NCI-H1417 treated with DMSO at 0.1 percent for 48 hours (cell line): ENCODE data around the gene ATPAF1.
"Not testable (repeated sequence)": the region's sequence is repeated elsewhere in the genome, so short reads cannot be mapped to it uniquely, and the experiment has no call there.

Experiments
- DNase-seq: peaks from one replicate; lab custom pipeline; 2025; lab: John Stamatoyannopoulos, UW

Gene ATPAF1

GRCh38 chr1:46681333-46682034, 13.3 kb upstream of the ATPAF1 start:
- DNase-seq = no peak

- no peak for DNase-seq
Observed at GRCh38 chr1:46679789-46680573, 11.8 kb upstream of the ATPAF1 start.

DNA sequence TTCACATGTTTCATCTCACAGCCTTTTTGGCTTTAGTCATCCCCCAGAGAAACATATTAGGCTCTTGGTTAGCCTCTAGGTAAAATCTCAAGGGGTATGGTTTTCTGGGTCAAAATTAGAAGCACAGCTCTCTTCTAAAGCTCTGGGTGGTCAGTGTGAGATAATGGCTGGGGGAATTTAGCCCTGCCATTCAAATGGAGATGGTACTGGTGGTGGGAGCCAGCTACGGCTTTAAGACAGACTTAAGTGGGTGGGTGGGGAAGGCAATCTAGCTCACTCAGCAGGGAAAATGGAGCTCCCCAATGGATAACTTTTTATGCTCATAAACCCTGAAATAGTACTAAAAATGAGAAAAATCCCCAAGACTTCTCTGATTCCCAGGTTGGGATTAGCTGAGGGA, 9.2 kb upstream of the ATPAF1 start:
- no peak for DNase-seq

- DNase-seq = no peak
Observed at GRCh38 chr1:46676531-46676930, 8.4 kb upstream of the ATPAF1 start.

- no peak for DNase-seq
Observed at GRCh38 chr1:46675549-46676314, 7.6 kb upstream of the ATPAF1 start.

DNA sequence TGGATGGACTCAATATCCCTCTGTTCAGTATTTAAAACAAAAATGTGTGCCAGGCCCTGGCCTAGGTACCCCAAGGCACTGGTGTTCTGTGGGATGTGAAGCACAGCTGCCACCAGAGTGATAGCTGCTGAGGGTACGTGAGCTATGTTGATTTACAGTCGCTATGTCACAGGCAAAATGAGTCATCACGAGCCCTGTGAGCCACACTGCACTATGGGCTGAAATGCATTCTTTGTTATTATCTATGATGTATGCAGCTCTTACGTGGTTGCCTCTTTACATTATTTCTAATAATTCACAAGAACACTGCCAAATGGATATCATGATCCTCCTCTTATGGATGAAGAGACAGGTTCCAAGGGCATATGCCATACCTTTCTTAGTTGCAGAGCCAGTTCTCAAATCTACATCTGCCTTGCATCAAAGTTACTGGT, 5.6 kb upstream of the ATPAF1 start:
- no peak for DNase-seq

DNA sequence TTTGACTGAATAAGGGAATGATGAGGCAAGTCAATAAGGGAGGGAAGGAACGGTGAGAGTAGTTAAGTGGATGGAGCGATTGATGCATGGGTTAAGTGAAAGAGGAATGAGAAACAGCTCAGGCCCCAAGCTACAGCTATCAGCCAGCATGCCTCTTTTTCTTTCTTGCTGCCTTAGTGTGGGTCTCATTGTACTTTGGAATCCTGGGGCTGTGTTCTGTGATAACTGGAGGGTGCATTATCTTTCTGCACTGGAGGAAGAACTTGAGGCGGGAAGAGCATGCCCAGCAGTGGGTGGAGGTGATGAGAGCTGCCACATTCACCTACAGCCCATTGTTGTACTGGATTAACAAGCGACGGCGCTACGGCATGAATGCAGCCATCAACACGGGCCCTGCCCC, 4.5 kb upstream of the ATPAF1 start:
- no peak for DNase-seq

- DNase-seq = no peak
Observed at GRCh38 chr1:46671554-46671953, 3.4 kb upstream of the ATPAF1 start, which contains the start of gene TEX38. TEX38 (plus strand) TSS chr1:46671854; CDS start chr1:46671935, 81 bp downstream.

- DNase-seq = no peak
Observed at GRCh38 chr1:46670134-46670533, 2.0 kb upstream of the ATPAF1 start.

- DNase-seq = no peak
Observed at GRCh38 chr1:46665983-46666382, 2.2 kb downstream of the ATPAF1 start.

- DNase-seq = not testable (repeated sequence)
Observed at GRCh38 chr1:46662919-46663318, 5.2 kb downstream of the ATPAF1 start.

DNA sequence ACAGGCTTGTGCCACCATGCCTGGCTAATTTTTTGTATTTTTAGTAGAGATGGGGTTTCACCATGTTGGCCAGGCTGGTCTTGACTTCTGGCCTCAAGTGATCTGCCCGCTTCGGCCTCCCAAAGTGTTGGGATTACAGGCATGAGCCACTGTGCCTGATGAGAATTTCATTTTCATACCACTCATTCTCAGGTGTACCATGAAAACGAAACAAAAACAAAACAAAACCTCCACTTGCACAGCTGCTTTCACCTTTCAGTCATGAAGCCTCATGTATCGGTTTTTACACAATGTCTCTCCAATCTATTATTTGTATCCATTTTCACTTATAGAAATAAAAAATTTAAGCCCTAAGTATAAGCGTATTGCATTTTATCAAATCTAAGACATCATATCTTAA, 8.0 kb downstream of the ATPAF1 start:
- DNase-seq = not testable (repeated sequence)

GRCh38 chr1:46659307-46659870, 8.8 kb downstream of the ATPAF1 start:
- no peak for DNase-seq

GRCh38 chr1:46657775-46658174, 10.4 kb downstream of the ATPAF1 start:
- DNase-seq = no peak

- no peak for DNase-seq
Observed at GRCh38 chr1:46656643-46657042, 11.5 kb downstream of the ATPAF1 start.

GRCh38 chr1:46655848-46656247, 12.3 kb downstream of the ATPAF1 start:
- no peak for DNase-seq

DNA sequence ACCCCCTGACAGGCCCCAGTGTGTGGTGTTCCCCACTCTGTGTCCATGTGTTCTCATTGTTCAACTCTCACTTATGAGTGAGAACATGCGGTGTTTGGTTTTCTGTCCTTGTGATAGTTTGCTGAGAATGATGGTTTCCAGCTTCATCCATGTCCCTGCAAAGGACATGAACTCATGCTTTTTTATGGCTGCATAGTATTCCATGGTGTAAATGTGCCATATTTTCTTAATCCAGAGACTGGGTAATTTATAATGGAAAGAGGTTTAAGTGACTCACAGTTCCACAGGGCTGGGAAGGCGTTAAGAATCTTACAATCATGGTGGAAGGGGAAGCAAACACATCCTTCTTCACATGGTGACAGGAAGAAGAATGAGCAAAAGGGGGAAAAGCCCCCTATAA, 13.5 kb downstream of the ATPAF1 start:
- not testable (repeated sequence) for DNase-seq

GRCh38 chr1:46654012-46654411, 14.2 kb downstream of the ATPAF1 start:
- DNase-seq = no peak

DNA sequence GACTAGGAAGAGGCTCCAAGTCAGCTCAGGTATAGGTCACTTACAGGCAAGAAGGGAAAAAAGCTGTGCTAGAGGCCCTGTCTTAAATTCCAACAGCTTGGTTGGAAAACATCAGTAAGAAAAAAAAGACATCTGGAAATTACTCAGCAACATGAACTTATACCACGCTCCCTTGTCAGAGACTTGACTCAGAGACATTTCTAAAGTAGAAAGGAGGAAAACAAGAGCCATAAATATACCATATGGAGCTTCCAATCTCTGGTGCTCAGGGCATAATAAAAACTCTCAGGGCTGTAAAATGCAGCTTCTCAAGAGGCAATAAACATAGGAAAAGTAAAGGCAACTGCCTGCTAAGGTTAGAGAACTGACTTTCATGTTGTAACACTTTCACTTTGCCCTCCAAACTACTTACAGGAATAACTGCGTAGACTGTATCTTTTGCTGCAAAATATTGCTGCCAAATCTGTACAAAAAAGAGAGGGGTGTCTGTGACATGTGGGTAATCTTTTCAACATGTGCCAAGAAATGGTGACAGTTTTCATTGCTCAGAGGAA, 14.7 kb downstream of the ATPAF1 start:
- no peak for DNase-seq

DNA sequence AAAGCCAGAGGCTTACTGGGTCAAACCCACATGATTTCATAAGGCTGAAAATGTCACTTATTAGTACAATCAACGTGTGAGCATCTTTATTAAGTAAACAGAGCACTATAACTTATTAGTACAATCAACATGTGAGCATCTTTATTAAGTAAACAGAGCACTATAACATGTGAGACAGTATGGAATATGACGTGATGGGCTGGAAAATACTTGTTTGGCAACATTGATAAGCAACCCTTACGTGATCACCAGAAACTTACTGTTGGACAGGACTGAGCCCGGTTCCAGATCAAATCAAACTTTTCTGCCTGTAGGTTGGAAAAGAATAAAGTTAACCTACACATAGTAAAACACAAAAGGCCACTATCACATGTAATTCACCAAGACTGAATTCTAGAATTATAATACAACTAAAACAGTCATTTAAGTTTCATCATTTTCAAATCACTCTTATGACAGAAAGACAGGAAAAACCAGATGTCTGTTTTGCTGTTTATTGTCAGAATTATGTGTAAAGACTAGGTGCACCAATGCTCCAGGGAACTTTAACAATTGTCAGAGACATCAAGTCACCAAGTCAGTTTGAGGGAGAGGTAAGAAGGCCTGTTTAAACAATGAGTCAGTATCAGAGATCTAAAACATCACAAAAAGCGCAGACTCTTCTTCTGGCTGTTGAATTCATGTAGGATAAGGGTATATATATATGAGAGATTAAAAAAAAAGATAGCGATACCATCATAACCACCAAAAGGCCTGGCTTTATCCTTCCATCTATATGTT, 15.7 kb downstream of the ATPAF1 start:
- DNase-seq = no peak

DNA sequence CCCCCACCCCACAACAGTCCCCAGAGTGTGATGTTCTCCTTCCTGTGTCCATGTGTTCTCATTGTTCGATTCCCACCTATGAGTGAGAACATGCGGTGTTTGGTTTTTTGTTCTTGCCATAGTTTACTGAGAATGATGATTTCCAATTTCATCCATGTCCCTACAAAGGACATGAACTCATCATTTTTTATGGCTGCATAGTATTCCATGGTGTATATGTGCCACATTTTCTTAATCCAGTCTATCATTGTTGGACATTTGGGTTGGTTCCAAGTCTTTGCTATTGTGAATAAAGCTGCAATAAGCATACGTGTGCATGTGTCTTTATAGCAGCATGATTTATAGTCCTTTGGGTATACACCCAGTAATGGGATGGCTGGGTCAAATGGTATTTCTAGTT, 17.0 kb downstream of the ATPAF1 start:
- DNase-seq = not testable (repeated sequence)
